A549 (cell line): Measurements from ENCODE around the gene PRR5L. TPM values are rescaled to one million over a fixed set of nuclear protein-coding genes. Genes with fewer than 3 reads are reported as not detected.
A peak's percentile ranks its signal among the peaks of the same experiment; 100 is the strongest.

Experiments
- ATAC-seq, 2 experiments: fragments of 200-7000 bp in 1 of 2; fragments of >200 bp in 1 of 2; cut with Nextera tagmentation in 1 of 2; cut with Tn5 transposase in 1 of 2; 3 replicates each; pipeline versions ENCODE4 v1.8.0 to v1.9.1; 2018 to 2020; ENCODE audit warnings: mild to moderate bottlenecking in 1 of 2, moderate library complexity in 1 of 2
- CTCF ChIA-PET: fragments of 300-600 bp; sonication (Branson Sonifier 250); formaldehyde crosslinking; extraction: SDS; loops from one replicate; lab custom pipeline; 2021; ENCODE audit warnings: antibody characterized with exemption, inconsistent platforms; lab: Yijun Ruan, JAX
- POLR2A ChIA-PET: fragments of 350-600 bp; formaldehyde crosslinking; extraction: SDS; loops from one replicate; lab custom pipeline; 2021; ENCODE audit warnings: antibody characterized with exemption, inconsistent platforms; lab: Yijun Ruan, JAX
- DNase-seq, 2 experiments: peaks; one replicate each; pipeline versions ENCODE4 v3.0.0 to v3.0.0-alpha.2; 2011 to 2016; ENCODE audit warnings: low read depth in 1 of 2, low spot score in 1 of 2
- FAIRE-seq: peaks from 2 replicates; lab custom pipeline; 2011; peaks lifted over from hg19 to GRCh38; lab: Jason Lieb, UNC
- H3K27ac ChIP-seq, 2 experiments: fragments of >200 bp; sonication (Bioruptor Twin); formaldehyde crosslinking; 3 replicates each; pipeline ENCODE4 v1.5.1; 2016 to 2017
- H3K4me1 ChIP-seq: fragments of >200 bp; sonication (Bioruptor Twin); formaldehyde crosslinking; 3 replicates; pipeline ENCODE4 v1.6.1; 2016
- H3K4me2 ChIP-seq: fragments of >200 bp; sonication (Bioruptor Twin); formaldehyde crosslinking; 3 replicates; pipeline ENCODE4 v1.6.1; 2016
- H3K4me3 ChIP-seq: fragments of >200 bp; sonication (Bioruptor Twin); formaldehyde crosslinking; 3 replicates; pipeline ENCODE4 v1.5.1; 2016
- H3K9me3 ChIP-seq: fragments of >200 bp; sonication (Bioruptor Twin); formaldehyde crosslinking; 3 replicates; pipeline ENCODE4 v1.6.1; 2016
- ATOH8 ChIP-seq: fragments of 250-450 bp; sonication (Bioruptor Pico); IDR thresholded peaks from 2 replicates; pipeline ENCODE4 v1.5.0; 2020; ENCODE audit warnings: low read depth, mild to moderate bottlenecking, moderate library complexity
- BCL3 ChIP-seq: fragments of >200 bp; sonication (Bioruptor Twin); formaldehyde crosslinking; IDR thresholded peaks from 3 replicates; pipeline ENCODE4 v1.6.1; 2016
- CBX2 ChIP-seq: fragments of 200-600 bp; sonication (generic); IDR thresholded peaks from 2 replicates; pipeline ENCODE4 v1.6.1; 2016; ENCODE audit warnings: low read depth, mild to moderate bottlenecking, borderline replicate concordance
- CEBPB ChIP-seq, 2 experiments: fragments of >200 bp in 1 of 2; sonication (Bioruptor Twin) in 1 of 2; formaldehyde crosslinking in 1 of 2; IDR thresholded peaks; 2 replicates each; pipeline ENCODE4 v1.6.1; 2012 to 2016
- CHD2 ChIP-seq: fragments of 150-350 bp; IDR thresholded peaks from 2 replicates; pipeline ENCODE4 v1.6.1; 2014; ENCODE audit warnings: low read length; ENCODE audit not compliant: partially characterized antibody
- E2F6 ChIP-seq: IDR thresholded peaks from 2 replicates; pipeline ENCODE4 v1.6.1; 2012; ENCODE audit warnings: low read depth, borderline replicate concordance
- EP300 ChIP-seq, 2 experiments: fragments of >200 bp; sonication (Bioruptor Twin); formaldehyde crosslinking; IDR thresholded peaks; 2 replicates in 1 of 2; 3 replicates in 1 of 2; pipeline ENCODE4 v1.6.1; 2016 to 2017
- GATA3 ChIP-seq: IDR thresholded peaks from 2 replicates; pipeline ENCODE4 v1.6.1; 2012; ENCODE audit warnings: borderline replicate concordance
- HES2 ChIP-seq: fragments of >200 bp; sonication (Bioruptor Twin); formaldehyde crosslinking; IDR thresholded peaks from 2 replicates; pipeline ENCODE4 v1.6.1; 2016
- KDM1A ChIP-seq: fragments of 200-600 bp; sonication (generic); IDR thresholded peaks from 2 replicates; pipeline ENCODE4 v1.6.1; 2016; ENCODE audit warnings: low read depth, mild to moderate bottlenecking
- MAFK ChIP-seq: fragments of 450-650 bp; IDR thresholded peaks from 2 replicates; pipeline ENCODE4 v1.6.1; 2014; ENCODE audit not compliant: partially characterized antibody
- MAX ChIP-seq: IDR thresholded peaks from 2 replicates; pipeline ENCODE4 v1.6.1; 2012
- MYC ChIP-seq: IDR thresholded peaks from 2 replicates; pipeline ENCODE4 v1.6.1; 2012; ENCODE audit warnings: mild to moderate bottlenecking, inconsistent platforms, low read length, improper control_type of control experiment, borderline replicate concordance
- PHF8 ChIP-seq: fragments of 200-600 bp; sonication (generic); IDR thresholded peaks from 2 replicates; pipeline ENCODE4 v1.6.1; 2016; ENCODE audit warnings: low read depth, mild to moderate bottlenecking, antibody characterized with exemption, moderate library complexity, borderline replicate concordance
- POLR2AphosphoS2 ChIP-seq: conservative IDR thresholded peaks from 2 replicates; pipeline ENCODE4 v1.6.1; 2012; ENCODE audit warnings: low read length, improper control_type of control experiment, inconsistent platforms
- RARB ChIP-seq: fragments of 250-450 bp; sonication (Bioruptor Pico); IDR thresholded peaks from 2 replicates; pipeline ENCODE4 v1.8.0; 2021; ENCODE audit warnings: mild to moderate bottlenecking, moderate library complexity
- RCOR1 ChIP-seq: fragments of 150-350 bp; IDR thresholded peaks from 2 replicates; pipeline ENCODE4 v1.6.1; 2014; ENCODE audit warnings: antibody characterized with exemption, low read length, low read depth
- RNF2 ChIP-seq: fragments of 200-600 bp; sonication (generic); IDR thresholded peaks from 2 replicates; pipeline ENCODE4 v1.6.1; 2016; ENCODE audit warnings: low read depth, mild to moderate bottlenecking, antibody characterized with exemption, moderate library complexity, borderline replicate concordance
- SMC3 ChIP-seq: fragments of >200 bp; sonication (Bioruptor Twin); formaldehyde crosslinking; IDR thresholded peaks from 3 replicates; pipeline ENCODE4 v1.6.1; 2018; ENCODE audit warnings: inconsistent platforms
- ZFP36 ChIP-seq: fragments of 450-650 bp; IDR thresholded peaks from 2 replicates; pipeline ENCODE4 v1.6.1; 2014; ENCODE audit warnings: borderline replicate concordance; ENCODE audit not compliant: partially characterized antibody
- ZNF302 ChIP-seq: fragments of 250-450 bp; sonication (Bioruptor Pico); IDR thresholded peaks from 2 replicates; pipeline ENCODE4 v1.9.0; 2021; ENCODE audit warnings: inconsistent platforms, mild to moderate bottlenecking, moderate library complexity
- whole genome bisulfite sequencing: methylation state at CpG from one replicate; pipeline ENCODE4 v1.1.6; 2017; ENCODE audit errors: missing lambda C conversion rate; 5-methylcytosine and 5-hydroxymethylcytosine counted together
- polyA plus RNA-seq, 4 experiments: library from polyadenylated mRNA; depleted of rRNA in 3 of 4; stranded (reverse); fragments of >200 nt; fragmentation: RNase III in 1 of 4; extraction: RNeasy Plus Mini Kit Qiagen cat#74134 plus additional on column Dnase treatment in 1 of 4; gene quantifications; 2 replicates in 3 of 4; 3 replicates in 1 of 4; pipeline ENCODE4 v1.2.3, GENCODE V29; 2011 to 2017

Gene PRR5L
- polyA plus RNA-seq, 2 of the 4 experiments (the other 2 are of a cell fraction): 6.9 to 12.1 TPM

- 91% methylated on average over 9 of the region's 9 CpGs for WGBS
- no peak for FAIRE-seq
- DNase-seq: no peak
- TF ChIP-seq EP300 (IDR thresholded peaks at IDR 0.05) (no peak), HES2 (no peak), POLR2AphosphoS2 (no peak), SMC3 (no peak), ATOH8 (CRISPR knock-in tag) (no peak), MAX (no peak), ZNF302 (CRISPR knock-in tag) (no peak), MYC (no peak), RNF2 (no peak)
- Histone ChIP-seq H3K4me3 (no peak overlapping the region), H3K27ac (no peak overlapping the region), H3K4me2 (no peak overlapping the region), H3K9me3 (no peaks in the 10 kb centered on the region), H3K4me1 (no peaks in the 10 kb centered on the region)
- ChIA-PET POLR2A (no interaction called here), CTCF (interaction anchor here (0.7 to 1.7 kb wide), 6 partner anchors 8 to 121 kb away, joined by 3 to 4 read pairs (median 4); no protein-coding TSS in a partner anchor)
- ATAC-seq: no peak
Measured at GRCh38 chr11:36411202-36411640, 115.1 kb downstream of the PRR5L start.

- DNase-seq: no peak
- ChIA-PET POLR2A (no interaction called here), CTCF (interaction anchor here (0.9 to 1.7 kb wide), 5 partner anchors 16 to 121 kb away, joined by 3 to 4 read pairs (median 4); no protein-coding TSS in a partner anchor)
- WGBS: 93% methylated on average over 2 of the region's 2 CpGs
- no peaks in the 10 kb centered on the region for H3K9me3 ChIP-seq
- H3K4me2 ChIP-seq: no peak overlapping the region
- TF ChIP-seq CEBPB (IDR thresholded peaks at IDR 0.05): no peak
- TF ChIP-seq RCOR1: no peak
- no peak for TF ChIP-seq ZFP36
- no peak for TF ChIP-seq E2F6
- no peak for TF ChIP-seq KDM1A
- no peak for TF ChIP-seq CHD2
- no peak for TF ChIP-seq MYC
- TF ChIP-seq PHF8: no peak
- TF ChIP-seq POLR2AphosphoS2: no peak
- TF ChIP-seq EP300 (IDR thresholded peaks at IDR 0.05): no peak
- TF ChIP-seq GATA3: no peak
- TF ChIP-seq RARB (CRISPR knock-in tag): no peak
- TF ChIP-seq BCL3: no peak
- TF ChIP-seq CBX2: no peak
- no peak for TF ChIP-seq MAFK
- no peak for FAIRE-seq
- 0 out of 6 replicates have a peak overlapping the region, but pooled peaks of 1 of the 2 experiments have one; percentile 6 for H3K27ac ChIP-seq
- H3K4me1 ChIP-seq: no peaks in the 10 kb centered on the region
- H3K4me3 ChIP-seq: no peak overlapping the region
- ATAC-seq: no peak; a peak in 1 of 6 replicates
Measured at GRCh38 chr11:36412781-36413383, 116.8 kb downstream of the PRR5L start.
